Measurements from ENCODE around the gene BACH2. TPM values are rescaled to one million over a fixed set of nuclear protein-coding genes. Genes with fewer than 3 reads are reported as not detected.

Gene BACH2
- total RNA-seq, 1 donor = 0.27 TPM

DNA sequence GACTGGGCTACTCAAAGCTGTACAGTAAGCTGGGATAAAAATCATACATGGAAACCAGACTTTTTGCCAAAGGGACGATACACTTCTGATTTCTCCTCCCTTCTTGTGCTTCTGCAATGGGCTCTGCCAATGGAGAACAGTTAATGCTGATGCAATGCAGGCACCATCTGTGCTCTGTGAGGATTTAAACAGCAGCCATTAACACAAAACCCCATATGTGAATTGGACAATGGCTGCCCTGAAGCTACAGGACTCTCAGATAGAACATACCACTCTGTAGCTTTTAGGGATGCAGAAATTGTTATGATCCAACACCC, 330.5 kb downstream of the BACH2 start:
- DNase-seq (ENCODE audit: low read depth) = no peak
- TF ChIP-seq, protein P1, sequence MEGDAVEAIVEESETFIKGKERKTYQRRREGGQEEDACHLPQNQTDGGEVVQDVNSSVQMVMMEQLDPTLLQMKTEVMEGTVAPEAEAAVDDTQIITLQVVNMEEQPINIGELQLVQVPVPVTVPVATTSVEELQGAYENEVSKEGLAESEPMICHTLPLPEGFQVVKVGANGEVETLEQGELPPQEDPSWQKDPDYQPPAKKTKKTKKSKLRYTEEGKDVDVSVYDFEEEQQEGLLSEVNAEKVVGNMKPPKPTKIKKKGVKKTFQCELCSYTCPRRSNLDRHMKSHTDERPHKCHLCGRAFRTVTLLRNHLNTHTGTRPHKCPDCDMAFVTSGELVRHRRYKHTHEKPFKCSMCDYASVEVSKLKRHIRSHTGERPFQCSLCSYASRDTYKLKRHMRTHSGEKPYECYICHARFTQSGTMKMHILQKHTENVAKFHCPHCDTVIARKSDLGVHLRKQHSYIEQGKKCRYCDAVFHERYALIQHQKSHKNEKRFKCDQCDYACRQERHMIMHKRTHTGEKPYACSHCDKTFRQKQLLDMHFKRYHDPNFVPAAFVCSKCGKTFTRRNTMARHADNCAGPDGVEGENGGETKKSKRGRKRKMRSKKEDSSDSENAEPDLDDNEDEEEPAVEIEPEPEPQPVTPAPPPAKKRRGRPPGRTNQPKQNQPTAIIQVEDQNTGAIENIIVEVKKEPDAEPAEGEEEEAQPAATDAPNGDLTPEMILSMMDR (IDR thresholded peaks at IDR 0.05; ENCODE audit: insufficient read depth, low read length) = no peak
- no peak overlapping the region for H3K4me3 ChIP-seq (ENCODE audit: low read depth, low read length)

DNA sequence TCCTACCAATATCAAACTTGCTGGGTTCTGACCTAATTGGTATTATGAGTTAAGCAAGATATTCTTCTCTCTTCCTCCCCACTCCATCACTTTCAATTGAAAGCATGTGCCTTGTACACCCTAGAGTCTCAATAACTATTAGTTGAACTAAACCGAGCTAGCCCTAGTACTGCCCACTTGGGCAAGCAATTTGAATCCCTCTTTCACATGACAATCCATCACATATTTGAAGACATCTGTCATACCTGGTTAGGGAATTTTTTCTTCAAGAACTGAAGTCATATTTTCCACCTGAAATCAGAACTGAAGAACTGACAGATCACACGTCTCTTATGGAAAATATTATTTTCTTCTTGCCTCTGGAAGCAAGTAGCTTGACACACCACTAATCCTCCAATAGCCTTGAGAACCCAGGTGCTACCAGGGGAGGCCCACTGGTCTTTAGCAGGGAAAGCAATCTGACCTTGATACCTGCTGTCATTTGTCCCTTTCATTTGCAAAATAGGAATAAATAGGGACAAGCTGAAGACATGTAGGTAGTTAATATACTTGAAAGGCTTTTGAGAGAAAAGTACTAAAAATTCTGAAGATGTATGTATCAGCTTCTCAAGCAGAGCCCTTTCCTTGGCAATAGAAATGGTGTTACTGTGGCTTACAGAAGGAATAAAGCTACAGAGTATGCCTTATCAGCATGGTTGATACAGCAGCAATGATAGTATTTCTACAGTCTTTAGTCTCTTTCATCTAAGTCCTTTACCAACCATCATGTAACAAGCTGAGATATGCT, 331.0 kb downstream of the BACH2 start:
- H3K4me3 ChIP-seq (ENCODE audit: low read depth, low read length) = no peak overlapping the region
- TF ChIP-seq, protein P1 (IDR thresholded peaks at IDR 0.05; ENCODE audit: insufficient read depth, low read length) = no peak
- DNase-seq (ENCODE audit: low read depth) = no peak

DNA sequence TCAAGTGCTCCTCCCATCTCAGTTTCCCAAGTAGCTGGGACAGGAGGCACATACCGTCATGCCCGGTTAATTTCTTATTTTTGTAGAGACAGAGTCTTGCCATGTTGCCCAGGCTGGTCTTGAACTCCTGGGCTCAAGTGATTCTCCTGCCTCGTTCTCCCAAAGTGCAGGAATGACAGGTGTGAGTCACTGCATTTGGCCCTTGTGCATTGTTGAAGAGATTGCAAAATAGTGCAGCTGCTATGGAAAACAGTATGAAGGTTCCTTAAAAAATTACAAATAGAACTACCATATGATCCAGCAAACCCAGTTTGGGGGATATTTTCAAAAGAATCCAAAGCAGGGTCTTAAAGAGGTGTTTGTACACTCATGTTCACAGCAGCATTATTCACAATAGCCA, 333.3 kb downstream of the BACH2 start:
- no peak for DNase-seq (ENCODE audit: low read depth)
- TF ChIP-seq, protein P1 (IDR thresholded peaks at IDR 0.05; ENCODE audit: insufficient read depth, low read length) = no peak
- H3K4me3 ChIP-seq (ENCODE audit: low read depth, low read length) = no peak overlapping the region

DNA sequence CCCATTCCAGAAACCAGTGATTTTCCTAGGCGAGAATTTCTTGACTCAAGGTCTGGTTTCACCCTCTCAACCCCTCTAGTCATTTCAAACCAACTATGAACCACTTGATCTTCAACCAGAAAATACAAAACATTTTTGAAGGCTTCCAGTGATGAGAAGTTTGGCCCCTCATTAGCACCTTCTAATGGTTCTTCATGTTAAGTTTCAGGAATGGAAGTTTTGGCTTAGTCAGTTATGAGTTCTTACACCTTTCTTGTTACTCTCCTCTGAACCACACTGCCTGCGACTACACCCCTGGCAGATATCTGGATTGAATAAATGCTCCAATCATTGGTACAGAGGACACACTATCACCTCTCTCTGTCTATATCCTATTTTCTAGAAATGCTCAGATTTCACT, 335.2 kb downstream of the BACH2 start:
- no peak for DNase-seq (ENCODE audit: low read depth)

DNA sequence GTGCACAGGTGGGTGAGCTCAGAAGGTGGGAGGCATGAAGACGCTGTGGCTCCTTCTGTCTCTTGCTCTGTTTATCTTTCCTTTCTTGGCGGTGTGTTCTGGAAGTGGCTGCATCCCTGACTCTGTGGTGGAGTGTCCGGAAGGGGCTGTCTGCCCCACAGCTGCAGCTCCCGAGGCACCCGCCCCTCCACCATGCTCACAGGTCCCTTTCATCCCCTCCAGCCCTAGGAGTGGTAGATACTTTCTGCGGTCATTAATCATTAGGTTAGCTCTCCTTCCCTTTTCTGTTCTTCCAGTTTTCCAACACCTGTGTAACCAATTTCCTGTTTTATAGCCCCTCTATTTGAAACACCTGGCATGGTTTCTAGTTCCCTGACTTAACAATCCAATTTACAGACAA, 336.8 kb downstream of the BACH2 start:
- no peak overlapping the region for H3K4me3 ChIP-seq (ENCODE audit: low read depth, low read length)
- TF ChIP-seq, protein P1 (IDR thresholded peaks at IDR 0.05; ENCODE audit: insufficient read depth, low read length) = no peak
- no peak for DNase-seq (ENCODE audit: low read depth)

More for the DNA sequence above, 335.2 kb downstream of the BACH2 start:
- no peak overlapping the region for H3K4me3 ChIP-seq (ENCODE audit: low read depth, low read length)
- TF ChIP-seq, protein P1 (IDR thresholded peaks at IDR 0.05; ENCODE audit: insufficient read depth, low read length) = no peak

DNA sequence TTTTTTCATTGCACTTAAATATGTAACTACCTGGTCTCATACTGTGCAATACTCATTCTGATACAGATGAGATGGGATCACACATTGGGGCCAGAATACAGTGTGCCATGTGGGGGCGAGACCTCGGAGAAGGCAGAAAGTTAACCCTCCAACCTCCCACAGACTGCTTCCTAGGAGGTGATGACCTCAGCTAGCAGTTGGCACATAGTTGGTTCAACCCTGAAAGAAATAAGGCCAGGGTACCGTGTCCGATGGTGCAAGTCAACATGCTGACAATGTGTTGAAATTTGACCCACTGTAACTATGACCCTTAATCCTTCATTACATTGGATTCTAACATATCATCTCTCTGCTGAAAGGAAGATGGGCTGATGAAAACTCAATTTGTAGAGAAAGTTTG, 340.5 kb downstream of the BACH2 start:
- TF ChIP-seq, protein P1 (IDR thresholded peaks at IDR 0.05; ENCODE audit: insufficient read depth, low read length) = no peak

DNA sequence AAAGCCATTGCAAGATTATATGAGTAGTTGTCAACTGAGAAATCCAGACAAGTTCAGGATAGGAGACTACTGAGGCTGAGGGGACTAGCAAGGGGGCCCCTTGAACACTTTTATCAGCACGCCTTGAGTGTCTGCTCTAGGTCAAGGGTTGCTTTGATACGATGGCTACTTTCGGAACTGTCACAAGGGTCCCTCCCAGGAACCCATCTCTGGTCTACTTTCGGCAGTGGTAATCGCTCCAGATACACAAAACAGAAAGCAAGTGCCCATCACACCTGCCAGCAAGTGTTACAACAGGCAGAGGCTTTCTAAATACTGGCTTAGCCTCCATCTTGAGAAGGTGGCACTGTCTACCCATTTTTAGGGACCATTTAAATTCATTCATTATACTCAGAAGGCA, 341.3 kb downstream of the BACH2 start:
- H3K4me3 ChIP-seq (ENCODE audit: low read depth, low read length) = no peak overlapping the region
- no peak for DNase-seq (ENCODE audit: low read depth)
- TF ChIP-seq, protein P1 (IDR thresholded peaks at IDR 0.05; ENCODE audit: insufficient read depth, low read length) = no peak

More for the DNA sequence above, 340.5 kb downstream of the BACH2 start:
- DNase-seq (ENCODE audit: low read depth) = no peak
- no peak overlapping the region for H3K4me3 ChIP-seq (ENCODE audit: low read depth, low read length)
